Neural cell (in vitro differentiated cells): Measurements from ENCODE around the gene IFT52.

Experiments used
- CTCF ChIP-seq: fragments of 450-650 bp; IDR thresholded peaks from 2 replicates; pipeline ENCODE4 v1.5.1; 2014; ENCODE audit warnings: antibody characterized with exemption, mild to moderate bottlenecking, moderate library complexity; ENCODE audit not compliant: poor library complexity, severe bottlenecking
- EP300 ChIP-seq: fragments of 450-650 bp; conservative IDR thresholded peaks from 2 replicates; pipeline ENCODE4 v1.6.1; 2014; ENCODE audit warnings: antibody characterized with exemption, mild to moderate bottlenecking, moderate library complexity; ENCODE audit not compliant: poor library complexity, severe bottlenecking
- EZH2 ChIP-seq: fragments of 200-600, 300-800 bp; shearing (Covaris generic), sonication (generic); IDR thresholded peaks from 2 replicates; pipeline ENCODE4 v1.6.1; 2014; ENCODE audit warnings: antibody characterized with exemption, low read length, borderline replicate concordance, mild to moderate bottlenecking; ENCODE audit not compliant: insufficient read depth, poor library complexity, severe bottlenecking

- TF ChIP-seq CTCF = no peak
- TF ChIP-seq EP300 = no peak
- no peak for TF ChIP-seq EZH2
Observed at GRCh38 chr20:43548273-43548880, 42.4 kb upstream of the IFT52 start.
